Measurements from ENCODE around the gene ZNF737. TPM values are rescaled to one million over a fixed set of nuclear protein-coding genes. Genes with fewer than 3 reads are reported as not detected.
"Not testable (repeated sequence)": the region's sequence is repeated elsewhere in the genome, so short reads cannot be mapped to it uniquely, and the experiment has no call there.

ZNF737 gene
- total RNA-seq, 6 experiments from 2014 or later, result 0.87 to 2.9 (median 2.2) TPM

GRCh38 chr19:20558571-20558970 is 7.0 kb downstream of the ZNF737 start:
- peaks cover 0 to 8% (median 0%) of the 10 kb centered on the region in 4 donors for H3K36me3 ChIP-seq
- H3K27ac ChIP-seq, result no peak overlapping the region
- DNase-seq (no peak), ATAC-seq (no peak)
- H3K4me3 ChIP-seq, result no peak overlapping the region
- no peaks in the 10 kb centered on the region for H3K4me1 ChIP-seq
- intact Hi-C loops (cut with DNase I), result no loop called here
- H3K9me3 ChIP-seq, result peaks cover 0 to 28% (median 8%) of the 10 kb centered on the region in 4 donors
- no peak for TF ChIP-seq POLR2A (IDR thresholded peaks at IDR 0.05)
- no peak for TF ChIP-seq CTCF (IDR thresholded peaks at IDR 0.05)
- H3K27me3 ChIP-seq, result no peaks in the 10 kb centered on the region

DNA sequence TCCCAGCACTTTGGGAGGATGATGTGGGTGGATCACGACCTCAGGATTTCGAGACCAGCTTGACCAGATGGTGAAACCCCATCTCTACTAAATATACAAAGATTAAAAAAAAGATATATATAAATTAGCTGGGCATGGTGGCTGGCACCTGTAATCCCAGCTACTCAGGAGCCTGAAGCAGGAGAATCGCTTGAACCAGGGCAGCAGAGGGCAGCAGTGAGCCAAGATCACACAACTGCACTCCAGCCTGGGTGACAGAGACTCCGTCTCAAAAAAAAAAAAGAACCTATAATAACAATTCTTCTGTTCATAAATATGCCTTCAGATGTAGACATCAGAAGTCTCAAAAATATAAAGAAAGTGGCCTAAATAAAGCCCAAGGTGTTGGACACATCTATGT is 7.6 kb downstream of the ZNF737 start:
- WGBS (ENCODE audit: insufficient coverage, low coverage, low lambda C conversion rate, missing lambda C conversion rate), result 65% methylated on average over 3 of the region's 4 CpGs
- Histone ChIP-seq H3K27ac (no peak overlapping the region), H3K4me3 (no peak overlapping the region), H3K9me3 (peaks cover 0 to 32% (median 8%) of the 10 kb centered on the region in 4 donors), H3K4me1 (no peaks in the 10 kb centered on the region), H3K36me3 (peaks cover 0 to 8% (median 0%) of the 10 kb centered on the region in 4 donors), H3K27me3 (no peaks in the 10 kb centered on the region)
- ATAC-seq (no peak), DNase-seq (peak in 1 of 3 donors; percentile 22)
- TF ChIP-seq POLR2A (IDR thresholded peaks at IDR 0.05) (no peak), CTCF (IDR thresholded peaks at IDR 0.05) (peak in 1 of 4 donors; percentile 8)
- intact Hi-C loops (cut with DNase I), result no loop called here

GRCh38 chr19:20544667-20545333 is 20.8 kb downstream of the ZNF737 start:
- peaks cover 0 to 31% (median 3%) of the 10 kb centered on the region in 4 donors for H3K36me3 ChIP-seq
- WGBS (ENCODE audit: insufficient coverage, low coverage, low lambda C conversion rate, missing lambda C conversion rate), result 96% methylated on average over 7 of the region's 7 CpGs
- intact Hi-C loops (cut with DNase I), result not testable (repeated sequence)

GRCh38 chr19:20530303-20530702 is 35.3 kb downstream of the ZNF737 start:
- intact Hi-C loops (cut with DNase I); H3K4me1 ChIP-seq; H3K4me3 ChIP-seq; DNase-seq; ATAC-seq; H3K27ac ChIP-seq; H3K36me3 ChIP-seq; H3K27me3 ChIP-seq: not testable (repeated sequence)
- H3K9me3 ChIP-seq, result peaks cover 0 to 15% (median 6%) of the 10 kb centered on the region in 4 donors
- no CpG with 5 or more reads among the region's 29 CpGs for WGBS (ENCODE audit: insufficient coverage, low coverage, low lambda C conversion rate, missing lambda C conversion rate)

More at GRCh38 chr19:20544667-20545333, 20.8 kb downstream of the ZNF737 start:
- not testable (repeated sequence) for H3K27me3 ChIP-seq, H3K4me1 ChIP-seq, ATAC-seq, H3K4me3 ChIP-seq, H3K27ac ChIP-seq, DNase-seq
- peaks cover 0 to 80% (median 37%) of the 10 kb centered on the region in 4 donors for H3K9me3 ChIP-seq

DNA sequence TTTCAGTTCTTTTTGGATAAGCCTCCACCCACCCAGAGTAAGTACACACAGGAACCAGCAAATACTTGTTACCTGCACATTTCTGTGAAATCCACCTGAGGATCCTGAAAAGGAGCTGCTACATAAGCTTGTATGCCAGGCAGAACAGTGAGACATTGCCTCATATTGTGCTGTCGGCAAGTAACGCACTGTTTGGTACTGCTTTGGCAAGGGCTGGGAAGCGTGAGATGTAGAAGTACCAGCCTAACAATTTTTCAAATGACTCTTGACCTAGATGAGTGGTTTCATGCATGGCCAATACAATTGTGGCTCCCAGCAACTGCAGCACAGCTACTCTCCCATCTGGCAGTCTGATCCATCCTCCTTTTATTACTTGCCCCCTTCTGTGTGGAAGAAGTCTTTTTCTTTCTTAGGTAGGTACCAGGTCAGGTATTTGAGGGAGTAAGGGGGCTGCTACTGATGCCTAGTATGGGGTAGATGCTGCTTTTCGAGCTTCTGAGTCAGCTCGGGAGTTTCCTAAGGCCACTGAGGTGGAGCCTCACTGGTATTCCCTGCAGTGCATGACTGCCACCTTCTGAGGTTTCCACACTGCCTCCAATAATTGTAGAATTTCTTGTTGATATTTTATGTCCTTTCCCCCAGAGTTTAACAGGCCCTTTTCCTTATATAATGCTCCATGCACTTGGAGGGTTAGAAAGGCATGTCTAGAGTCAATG is 52.2 kb downstream of the ZNF737 start:
- Histone ChIP-seq H3K36me3 (no peaks in the 10 kb centered on the region), H3K4me3 (no peak overlapping the region), H3K27me3 (no peaks in the 10 kb centered on the region), H3K27ac (no peak overlapping the region), H3K4me1 (no peaks in the 10 kb centered on the region), H3K9me3 (no peaks in the 10 kb centered on the region)
- ATAC-seq (no peak), DNase-seq (no peak)
- WGBS (ENCODE audit: insufficient coverage, low coverage, low lambda C conversion rate, missing lambda C conversion rate), result 14% methylated on average over 2 of the region's 5 CpGs
- intact Hi-C loops (cut with DNase I), result no loop called here
- no peak for TF ChIP-seq POLR2A (IDR thresholded peaks at IDR 0.05)
- no peak for TF ChIP-seq CTCF (IDR thresholded peaks at IDR 0.05)
